ENCODE data around the gene HEATR5A. TPM values are rescaled to one million over a fixed set of nuclear protein-coding genes. Genes with fewer than 3 reads are reported as not detected.
"Not testable (repeated sequence)": the region's sequence is repeated elsewhere in the genome, so short reads cannot be mapped to it uniquely, and the experiment has no call there.

Gene HEATR5A
- total RNA-seq, 1 donor from 2014 or later: 12.4 TPM

GRCh38 chr14:31256534-31257243, 163.7 kb downstream of the HEATR5A start:
- H3K36me3 ChIP-seq (ENCODE audit: control insufficient read depth, insufficient read depth, low read length): no peaks in the 10 kb centered on the region
- TF ChIP-seq CTCF (IDR thresholded peaks at IDR 0.05; ENCODE audit: insufficient read depth, low read length, poor library complexity, severe bottlenecking): no peak
- H3K27me3 ChIP-seq (ENCODE audit: control insufficient read depth, insufficient read depth, low read length): no peaks in the 10 kb centered on the region
- no peak for DNase-seq (ENCODE audit: low read depth)
- no peak overlapping the region for H3K4me3 ChIP-seq (ENCODE audit: low read depth, low read length)

- H3K36me3 ChIP-seq (ENCODE audit: control insufficient read depth, insufficient read depth, low read length); H3K4me3 ChIP-seq (ENCODE audit: low read depth, low read length); DNase-seq (ENCODE audit: low read depth); H3K27me3 ChIP-seq (ENCODE audit: control insufficient read depth, insufficient read depth, low read length): not testable (repeated sequence)
These were observed 164.4 kb downstream of the HEATR5A start for GRCh38 chr14:31255918-31256317.

GRCh38 chr14:31255286-31255685, 165.1 kb downstream of the HEATR5A start:
- no peak overlapping the region for H3K4me3 ChIP-seq (ENCODE audit: low read depth, low read length)
- no peaks in the 10 kb centered on the region for H3K36me3 ChIP-seq (ENCODE audit: control insufficient read depth, insufficient read depth, low read length)
- no peak for DNase-seq (ENCODE audit: low read depth)
- TF ChIP-seq CTCF (IDR thresholded peaks at IDR 0.05; ENCODE audit: insufficient read depth, low read length, poor library complexity, severe bottlenecking): no peak
- no peaks in the 10 kb centered on the region for H3K27me3 ChIP-seq (ENCODE audit: control insufficient read depth, insufficient read depth, low read length)

- H3K4me3 ChIP-seq (ENCODE audit: low read depth, low read length): no peak overlapping the region
- H3K27me3 ChIP-seq (ENCODE audit: control insufficient read depth, insufficient read depth, low read length): no peaks in the 10 kb centered on the region
- no peaks in the 10 kb centered on the region for H3K36me3 ChIP-seq (ENCODE audit: control insufficient read depth, insufficient read depth, low read length)
- TF ChIP-seq CTCF (IDR thresholded peaks at IDR 0.05; ENCODE audit: insufficient read depth, low read length, poor library complexity, severe bottlenecking): no peak
- no peak for DNase-seq (ENCODE audit: low read depth)
These were observed 166.4 kb downstream of the HEATR5A start for GRCh38 chr14:31253746-31254471.

GRCh38 chr14:31252865-31253264, 167.5 kb downstream of the HEATR5A start:
- no peak for TF ChIP-seq CTCF (IDR thresholded peaks at IDR 0.05; ENCODE audit: insufficient read depth, low read length, poor library complexity, severe bottlenecking)
- DNase-seq (ENCODE audit: low read depth): no peak
- H3K36me3 ChIP-seq (ENCODE audit: control insufficient read depth, insufficient read depth, low read length): no peaks in the 10 kb centered on the region

GRCh38 chr14:31251028-31251958, 169.1 kb downstream of the HEATR5A start:
- Histone ChIP-seq H3K27me3 (ENCODE audit: control insufficient read depth, insufficient read depth, low read length) (no peaks in the 10 kb centered on the region), H3K4me3 (ENCODE audit: low read depth, low read length) (no peak overlapping the region), H3K36me3 (ENCODE audit: control insufficient read depth, insufficient read depth, low read length) (no peaks in the 10 kb centered on the region)
- no peak for DNase-seq (ENCODE audit: low read depth)
- no peak for TF ChIP-seq CTCF (IDR thresholded peaks at IDR 0.05; ENCODE audit: insufficient read depth, low read length, poor library complexity, severe bottlenecking)

More at GRCh38 chr14:31252865-31253264, 167.5 kb downstream of the HEATR5A start:
- H3K27me3 ChIP-seq (ENCODE audit: control insufficient read depth, insufficient read depth, low read length): no peaks in the 10 kb centered on the region
- no peak overlapping the region for H3K4me3 ChIP-seq (ENCODE audit: low read depth, low read length)

All from kidney epithelial cell (primary cell).